NCI-H345 treated with DMSO at 0.1 percent for 48 hours (cell line): ENCODE results near the gene AGPS.
"Not testable (repeated sequence)": the region's sequence is repeated elsewhere in the genome, so short reads cannot be mapped to it uniquely, and the experiment has no call there.

ENCODE experiments used
- DNase-seq: peaks from one replicate; lab custom pipeline; 2025; ENCODE audit not compliant: unreplicated experiment; lab: John Stamatoyannopoulos, UW

The AGPS gene

DNA sequence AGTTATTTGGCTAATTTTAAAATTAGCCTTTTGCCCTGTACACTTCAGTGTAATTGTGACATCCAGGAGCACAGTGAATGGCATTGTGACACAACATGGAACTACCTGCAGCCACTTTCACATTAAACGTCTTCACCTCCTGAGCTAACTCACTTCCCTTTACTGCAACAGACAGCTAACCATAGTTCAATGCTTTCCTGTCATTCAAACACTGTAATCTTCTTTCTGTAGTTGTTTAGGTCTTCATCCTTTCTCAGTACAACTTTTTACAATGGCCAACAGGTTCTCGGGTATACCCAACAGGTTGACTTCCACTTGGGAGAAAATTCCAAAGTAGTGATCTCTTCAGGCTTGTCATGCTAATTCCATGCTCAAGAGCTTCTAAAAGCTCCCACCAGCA, 8.6 kb upstream of the AGPS start:
- no peak for DNase-seq

- no peak for DNase-seq
These were observed 7.4 kb upstream of the AGPS start for GRCh38 chr2:177385151-177385550.

GRCh38 chr2:177391822-177392372, 676 bp upstream of the AGPS start:
- DNase-seq: no peak

GRCh38 chr2:177393203-177393755, 706 bp downstream of the AGPS start:
- DNase-seq: no peak

DNA sequence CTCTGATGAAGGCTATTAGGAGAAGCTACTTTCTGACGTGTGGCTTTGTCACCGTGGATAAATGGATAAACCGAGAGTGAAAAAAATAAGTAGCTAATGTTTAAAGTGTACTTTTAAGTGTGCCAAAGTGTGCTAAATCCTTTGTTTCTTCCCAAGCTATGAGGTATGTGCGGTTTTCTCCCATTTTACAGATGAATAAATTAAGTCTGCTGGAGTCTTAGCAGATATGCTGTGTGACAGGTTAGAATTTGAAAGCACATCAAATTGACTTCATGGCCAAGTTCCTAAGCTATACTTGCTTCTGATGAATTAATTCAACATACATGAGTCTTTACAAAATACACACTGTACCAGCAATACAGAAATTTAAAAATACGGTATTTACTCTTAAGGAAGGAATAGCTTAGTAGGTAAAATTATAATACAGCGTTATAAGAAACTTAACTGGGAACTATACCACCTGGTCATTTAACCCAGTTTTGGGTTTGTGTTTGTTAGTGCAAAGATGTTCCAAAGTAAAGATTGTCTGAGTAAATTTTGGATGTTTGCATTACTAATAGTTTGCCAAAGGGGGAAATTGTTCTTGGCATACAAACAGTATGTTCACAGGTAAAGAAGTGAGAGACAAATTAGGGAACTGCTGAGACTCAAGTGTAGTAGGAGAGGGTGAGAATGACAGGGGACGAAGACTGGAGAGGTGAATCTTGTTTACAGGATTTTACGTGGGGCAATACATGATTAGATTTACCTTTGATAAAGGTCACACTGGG, 1.4 kb downstream of the AGPS start:
- DNase-seq: no peak

GRCh38 chr2:177394594-177394973, 2.0 kb downstream of the AGPS start:
- DNase-seq: no peak

- DNase-seq: no peak
These were observed 2.9 kb downstream of the AGPS start for GRCh38 chr2:177395351-177396065.

GRCh38 chr2:177396703-177397460, 4.3 kb downstream of the AGPS start:
- DNase-seq: no peak

- DNase-seq: no peak
These were observed 5.1 kb downstream of the AGPS start for GRCh38 chr2:177397481-177398289.

- DNase-seq: no peak
These were observed 5.7 kb downstream of the AGPS start for GRCh38 chr2:177398290-177398683.

- no peak for DNase-seq
These were observed 6.2 kb downstream of the AGPS start for GRCh38 chr2:177398791-177399190.

- no peak for DNase-seq
These were observed 6.8 kb downstream of the AGPS start for GRCh38 chr2:177399376-177399775.

DNA sequence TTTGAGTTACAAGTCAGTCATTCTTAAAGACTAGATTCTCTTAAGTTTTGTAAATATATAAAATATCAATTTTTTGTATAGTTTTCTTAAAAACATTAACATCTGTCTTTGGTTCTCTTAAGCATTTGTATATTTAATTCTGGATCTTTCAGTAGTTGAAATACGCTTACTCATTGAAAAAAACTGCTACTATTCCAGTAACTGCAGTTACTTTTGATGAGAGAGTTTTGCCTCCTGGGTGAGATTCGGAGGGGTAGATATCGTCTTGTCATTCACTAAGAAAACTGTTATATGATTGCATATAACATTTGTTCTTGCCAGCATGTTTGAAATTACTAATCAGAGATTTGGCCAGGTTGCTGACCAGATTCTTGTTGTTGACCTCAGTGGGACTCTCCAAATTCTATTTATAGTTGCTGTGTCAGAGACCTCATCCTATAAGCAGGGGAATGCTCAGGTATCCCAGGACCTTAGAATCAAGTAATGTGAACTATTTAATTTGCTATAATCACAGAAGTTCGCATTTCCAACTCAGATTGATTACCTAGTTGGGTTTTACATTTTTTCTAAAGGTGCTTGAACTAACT, 7.9 kb downstream of the AGPS start:
- DNase-seq: no peak

DNA sequence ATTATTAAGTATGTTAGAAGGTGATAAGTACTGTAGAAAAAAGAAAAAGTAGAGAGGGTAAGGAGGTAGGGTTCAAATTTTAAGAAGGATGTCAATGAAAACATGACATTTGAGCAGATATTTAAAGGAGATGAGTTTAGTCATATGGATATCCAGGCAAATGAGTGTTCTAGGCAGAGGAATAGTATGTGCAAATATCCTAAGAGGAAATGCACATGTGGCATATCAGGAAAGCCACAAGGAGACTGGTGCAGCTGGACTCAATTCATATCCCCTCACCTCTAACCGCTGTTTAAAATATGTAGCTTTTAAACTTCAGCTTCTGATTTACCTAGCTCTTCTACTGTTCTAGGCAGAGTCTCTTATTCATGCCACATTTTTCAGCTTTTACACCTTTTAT, 9.5 kb downstream of the AGPS start:
- DNase-seq: no peak

- DNase-seq: no peak
These were observed 11.3 kb downstream of the AGPS start for GRCh38 chr2:177403838-177404237.

DNA sequence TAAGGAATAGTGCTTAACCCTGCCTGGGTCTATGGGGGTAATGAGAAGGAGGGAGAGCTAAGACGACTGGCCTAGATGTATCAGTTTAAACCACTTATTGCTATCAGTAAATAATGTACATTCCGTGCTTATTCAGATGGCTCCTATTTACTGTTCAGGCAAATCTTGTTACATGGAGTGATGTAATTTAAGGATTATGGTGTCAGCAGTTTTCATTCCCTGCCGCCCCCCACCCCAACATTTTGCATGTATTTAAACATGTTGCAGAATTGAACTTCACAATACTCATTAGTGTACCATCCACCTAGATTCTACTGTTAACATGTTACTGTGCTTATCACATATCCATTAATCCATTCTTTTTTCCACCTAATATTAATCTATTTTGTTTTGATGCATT, 11.7 kb downstream of the AGPS start:
- DNase-seq: no peak

- DNase-seq: no peak
These were observed 12.6 kb downstream of the AGPS start for GRCh38 chr2:177405029-177405692.

GRCh38 chr2:177406182-177406581, 13.6 kb downstream of the AGPS start:
- no peak for DNase-seq

GRCh38 chr2:177407031-177407430, 14.5 kb downstream of the AGPS start:
- no peak for DNase-seq

DNA sequence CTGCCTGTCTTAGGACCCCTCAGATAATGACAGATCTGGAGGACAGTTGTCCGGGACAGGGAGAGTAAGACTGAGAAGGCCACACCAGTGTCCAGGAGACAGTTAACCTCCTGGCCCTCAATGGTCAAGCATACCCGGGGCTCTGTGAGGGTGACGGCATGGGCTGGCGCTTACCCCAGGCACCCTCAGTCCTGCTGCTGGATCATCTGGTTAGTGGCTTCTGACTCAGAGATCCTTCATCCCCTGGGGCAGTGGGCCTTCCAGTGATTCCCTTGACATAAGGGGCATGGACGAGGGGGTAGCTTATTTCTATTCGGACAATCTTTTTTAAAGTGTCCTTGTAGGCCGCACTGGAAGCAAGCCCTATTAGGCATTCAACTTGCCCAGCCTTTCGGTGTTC, 18.1 kb downstream of the AGPS start:
- DNase-seq: not testable (repeated sequence)
